HCT116 (cell line): ENCODE data around the gene NPFFR1. TPM values are rescaled to one million over a fixed set of nuclear protein-coding genes. Genes with fewer than 3 reads are reported as not detected.

ENCODE experiments used
- ATAC-seq: fragments of 200-7000 bp; cut with Tn5 transposase; 2 replicates; pipeline ENCODE4 v1.9.1; 2020; ENCODE audit warnings: mild to moderate bottlenecking, moderate library complexity
- BruUV-seq: library from RNA; stranded (reverse); fragments of 400-500 nt; replicated peaks from 2 replicates; lab custom pipeline; 2021; lab: Mats Ljungman, UMichigan
- CTCF ChIA-PET: fragments of 300-600 bp; sonication (Branson Sonifier 250); formaldehyde crosslinking; loops from one replicate; lab custom pipeline; 2021; ENCODE audit warnings: antibody characterized with exemption; lab: Charles Lee
- POLR2A ChIA-PET: fragments of 300-600, 350-600 bp; sonication (Branson Sonifier 250); formaldehyde crosslinking; loops from one replicate; lab custom pipeline; 2021; ENCODE audit warnings: antibody characterized with exemption; lab: Charles Lee
- RAD21 ChIA-PET, 2 experiments: fragments of 300-600 bp; sonication (Branson Sonifier 250); formaldehyde crosslinking; loops; one replicate each; lab custom pipeline; 2023; ENCODE audit warnings: low total read pairs in 2 of 2; ENCODE audit not compliant: uncharacterized antibody in 2 of 2, unreplicated experiment in 2 of 2, low non-redundant PET in 1 of 2; lab: Charles Lee
- DNase-seq: peaks from one replicate; pipeline ENCODE4 v3.0.0-alpha.2; 2010; ENCODE audit warnings: low read depth, low spot score
- H2AFZ ChIP-seq: fragments of 200-600 bp; shearing (Covaris generic), sonication (generic); 2 replicates; pipeline ENCODE4 v1.6.1; 2017; ENCODE audit warnings: low read depth, mixed run types, mixed read lengths, antibody characterized with exemption, low read length; ENCODE audit not compliant: poor library complexity, severe bottlenecking
- H3K27ac ChIP-seq: 2 replicates; pipeline ENCODE4 v1.5.1; 2012; ENCODE audit warnings: low read depth, low read length
- H3K27me3 ChIP-seq: fragments of 200-600 bp; sonication (generic); 2 replicates; pipeline ENCODE4 v1.6.1; 2016; ENCODE audit warnings: mixed run types, low read length, mixed read lengths; ENCODE audit not compliant: insufficient read depth
- H3K36me3 ChIP-seq, 2 experiments: fragments of 200-500 bp in 1 of 2; fragments of 200-600 bp in 1 of 2; sonication (Bioruptor generic) in 1 of 2; sonication (generic) in 1 of 2; 2 replicates each; pipeline versions ENCODE4 v1.5.1 to v1.6.1; 2014 to 2016; ENCODE audit warnings: low read length in 2 of 2, inconsistent platforms in 1 of 2, mixed read lengths in 1 of 2, mixed run types in 1 of 2; ENCODE audit not compliant: insufficient read depth in 2 of 2, control insufficient read depth in 1 of 2
- H3K4me1 ChIP-seq, 2 experiments: fragments of 200-600 bp in 1 of 2; sonication (generic) in 1 of 2; 2 replicates each; pipeline versions ENCODE4 v1.5.1 to v1.6.1; 2012 to 2017; ENCODE audit warnings: low read length in 2 of 2, inconsistent platforms in 1 of 2, mild to moderate bottlenecking in 1 of 2, mixed read lengths in 1 of 2, mixed run types in 1 of 2, moderate library complexity in 1 of 2; ENCODE audit not compliant: insufficient read depth in 2 of 2, control insufficient read depth in 1 of 2
- H3K4me2 ChIP-seq: fragments of 200-600 bp; sonication (generic); 2 replicates; pipeline ENCODE4 v1.6.1; 2017; ENCODE audit warnings: mixed run types, low read length, mixed read lengths
- H3K4me3 ChIP-seq, 2 experiments: fragments of 200-600 bp in 1 of 2; sonication (generic) in 1 of 2; replicated peaks in 1 of 2; 2 replicates each; pipeline ENCODE4 v1.5.1; 2011 to 2016; ENCODE audit warnings: low read length in 2 of 2, control low read depth in 1 of 2, low read depth in 1 of 2, mild to moderate bottlenecking in 1 of 2, mixed read lengths in 1 of 2, mixed run types in 1 of 2
- H3K79me2 ChIP-seq: fragments of 200-600 bp; sonication (generic); 2 replicates; pipeline ENCODE4 v1.6.1; 2017; ENCODE audit warnings: mild to moderate bottlenecking, mixed run types, low read length, moderate library complexity, mixed read lengths; ENCODE audit not compliant: insufficient read depth
- H3K9ac ChIP-seq: fragments of 200-600 bp; sonication (generic); 2 replicates; pipeline ENCODE4 v1.6.1; 2016; ENCODE audit warnings: low read length, mixed read lengths
- H3K9me2 ChIP-seq: fragments of 200-600 bp; sonication (generic), shearing (Covaris generic); 2 replicates; pipeline ENCODE4 v1.6.1; 2017; ENCODE audit warnings: mixed run types, mild to moderate bottlenecking, moderate library complexity; ENCODE audit not compliant: insufficient read depth
- H3K9me3 ChIP-seq, 2 experiments: fragments of 200-500 bp in 1 of 2; fragments of 200-600 bp in 1 of 2; sonication (Bioruptor generic) in 1 of 2; sonication (generic) in 1 of 2; 2 replicates each; pipeline ENCODE4 v1.6.1; 2014 to 2017; ENCODE audit warnings: low read length in 2 of 2, mixed read lengths in 2 of 2, inconsistent platforms in 1 of 2, low read depth in 1 of 2, mild to moderate bottlenecking in 1 of 2, mixed run types in 1 of 2, moderate library complexity in 1 of 2; ENCODE audit not compliant: control insufficient read depth in 1 of 2, insufficient read depth in 1 of 2
- H4K20me1 ChIP-seq: fragments of 200-600 bp; sonication (generic), shearing (Covaris generic); 2 replicates; pipeline ENCODE4 v1.6.1; 2017; ENCODE audit warnings: mixed run types, mild to moderate bottlenecking, moderate library complexity; ENCODE audit not compliant: insufficient read depth
- CEBPB ChIP-seq: IDR thresholded peaks from 2 replicates; pipeline ENCODE4 v1.6.1; 2012; ENCODE audit warnings: low read depth
- EGR1 ChIP-seq: IDR thresholded peaks from 2 replicates; pipeline ENCODE4 v1.6.1; 2012; ENCODE audit warnings: low read depth
- FOSL1 ChIP-seq: IDR thresholded peaks from 2 replicates; pipeline ENCODE4 v1.6.1; 2012; ENCODE audit warnings: low read depth
- JUND ChIP-seq: IDR thresholded peaks from 2 replicates; pipeline ENCODE4 v1.6.1; 2012
- POLR2A ChIP-seq: IDR thresholded peaks from 2 replicates; pipeline ENCODE4 v1.7.0; 2011; ENCODE audit warnings: borderline replicate concordance; ENCODE audit not compliant: insufficient read depth, insufficient read length; ENCODE audit errors: extremely low read depth
- POLR2AphosphoS5 ChIP-seq: IDR thresholded peaks from 2 replicates; pipeline ENCODE4 v1.6.1; 2011; ENCODE audit warnings: mild to moderate bottlenecking, low read depth, low read length, moderate library complexity
- RAD21 ChIP-seq: IDR thresholded peaks from 2 replicates; pipeline ENCODE4 v1.6.1; 2012; ENCODE audit warnings: low read depth, mild to moderate bottlenecking
- SIN3A ChIP-seq: IDR thresholded peaks from 2 replicates; pipeline ENCODE4 v1.6.1; 2012; ENCODE audit warnings: low read depth
- SP1 ChIP-seq: IDR thresholded peaks from 2 replicates; pipeline ENCODE4 v1.6.1; 2012; ENCODE audit warnings: low read depth
- ZFX ChIP-seq: fragments of 450-650 bp; IDR thresholded peaks from 2 replicates; pipeline ENCODE4 v1.6.1; 2017
- ZNF274 ChIP-seq: fragments of 200-500 bp; sonication (Bioruptor generic); IDR thresholded peaks from 2 replicates; pipeline ENCODE4 v1.6.1; 2014; ENCODE audit warnings: mild to moderate bottlenecking, low read depth, low read length, inconsistent platforms
- intact Hi-C: fragments of 100-400 bp; cut with micrococcal nuclease; formaldehyde crosslinking; loops from 2 replicates; pipeline ENCODE4 v1.10.0; 2022
- total RNA-seq: library from RNA; stranded (reverse); gene quantifications from one replicate; pipeline ENCODE4 v1.2.1, GENCODE V29; 2021; ENCODE audit not compliant: unreplicated experiment
- TF ChIP-seq, protein P1 (sequence below): IDR thresholded peaks from 2 replicates; pipeline ENCODE4 v1.6.1; 2011; ENCODE audit warnings: mild to moderate bottlenecking, low read length, moderate library complexity; ENCODE audit not compliant: insufficient replicate concordance; ENCODE audit errors: extremely low read depth
- TF ChIP-seq, protein P2 (sequence below): IDR thresholded peaks from 2 replicates; pipeline ENCODE4 v1.6.1; 2012; ENCODE audit warnings: low read depth
- TF ChIP-seq, protein P3 (sequence below), 3 experiments: fragments of 200-600 bp in 1 of 3; sonication (generic) in 1 of 3; IDR thresholded peaks in 2 of 3; conservative IDR thresholded peaks in 1 of 3; 2 replicates each; pipeline ENCODE4 v1.5.1; 2012 to 2017; ENCODE audit warnings: low read depth in 2 of 3, low read length in 2 of 3, antibody characterized with exemption in 1 of 3, borderline replicate concordance in 1 of 3, control low read depth in 1 of 3, mild to moderate bottlenecking in 1 of 3, mixed read lengths in 1 of 3, mixed run types in 1 of 3, moderate library complexity in 1 of 3; ENCODE audit not compliant: insufficient read depth in 1 of 3
- TF ChIP-seq, protein P4 (sequence below): IDR thresholded peaks from 2 replicates; pipeline ENCODE4 v1.6.1; 2012
- TF ChIP-seq, protein P5 (sequence below): IDR thresholded peaks from 2 replicates; pipeline ENCODE4 v1.6.1; 2012

Gene NPFFR1
- total RNA-seq, 1 experiment from 2014 or later = 0.02 TPM

DNA sequence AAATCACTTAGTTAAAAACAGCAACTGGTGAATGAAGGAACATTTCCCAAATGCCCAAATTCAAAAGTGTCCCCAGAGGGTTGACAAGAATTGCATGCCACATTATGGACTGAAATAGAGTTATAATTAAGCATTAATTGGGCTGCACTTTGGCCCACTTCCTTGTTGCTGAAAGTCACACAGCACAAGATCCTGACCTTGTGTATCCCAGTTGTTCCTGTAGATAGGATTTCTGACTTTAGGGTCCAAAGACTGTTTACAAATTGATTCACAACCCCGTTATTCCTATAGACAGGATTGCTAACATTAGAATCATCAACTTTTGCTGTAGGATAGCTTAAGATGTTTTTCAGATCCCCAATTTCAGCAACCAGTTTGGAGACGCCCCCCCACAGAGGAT is 31.5 kb upstream of the NPFFR1 start (continued):
- TF ChIP-seq, protein P1, sequence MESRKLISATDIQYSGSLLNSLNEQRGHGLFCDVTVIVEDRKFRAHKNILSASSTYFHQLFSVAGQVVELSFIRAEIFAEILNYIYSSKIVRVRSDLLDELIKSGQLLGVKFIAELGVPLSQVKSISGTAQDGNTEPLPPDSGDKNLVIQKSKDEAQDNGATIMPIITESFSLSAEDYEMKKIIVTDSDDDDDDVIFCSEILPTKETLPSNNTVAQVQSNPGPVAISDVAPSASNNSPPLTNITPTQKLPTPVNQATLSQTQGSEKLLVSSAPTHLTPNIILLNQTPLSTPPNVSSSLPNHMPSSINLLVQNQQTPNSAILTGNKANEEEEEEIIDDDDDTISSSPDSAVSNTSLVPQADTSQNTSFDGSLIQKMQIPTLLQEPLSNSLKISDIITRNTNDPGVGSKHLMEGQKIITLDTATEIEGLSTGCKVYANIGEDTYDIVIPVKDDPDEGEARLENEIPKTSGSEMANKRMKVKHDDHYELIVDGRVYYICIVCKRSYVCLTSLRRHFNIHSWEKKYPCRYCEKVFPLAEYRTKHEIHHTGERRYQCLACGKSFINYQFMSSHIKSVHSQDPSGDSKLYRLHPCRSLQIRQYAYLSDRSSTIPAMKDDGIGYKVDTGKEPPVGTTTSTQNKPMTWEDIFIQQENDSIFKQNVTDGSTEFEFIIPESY = no peak
- no peak for TF ChIP-seq ZFX
- TF ChIP-seq SP1 = no peak
- no peak for TF ChIP-seq EGR1

DNA sequence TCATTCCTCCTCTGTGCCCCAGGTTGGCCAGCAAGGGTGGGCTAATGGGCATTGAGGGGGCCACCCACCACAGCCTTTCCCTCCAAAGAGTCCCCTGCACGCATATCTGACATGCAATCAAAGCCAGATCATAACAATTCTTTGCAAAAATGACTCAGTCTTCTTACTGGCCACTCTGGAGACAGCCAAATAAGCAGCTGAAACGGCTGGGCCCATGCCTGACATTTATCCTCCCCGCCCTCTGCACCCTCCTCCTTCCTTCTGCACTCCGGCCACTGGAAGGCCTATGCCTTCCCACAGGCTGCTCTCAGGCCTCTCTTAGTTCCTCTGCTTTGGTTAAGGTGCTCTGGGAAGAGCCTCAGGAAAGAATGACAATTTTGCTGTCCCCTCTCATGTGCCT is 29.2 kb upstream of the NPFFR1 start:
- ChIA-PET CTCF (no interaction called here), POLR2A (no interaction called here), RAD21 (no interaction called here)
- H3K4me2 ChIP-seq = no peak overlapping the region
- no peak overlapping the region for H3K9ac ChIP-seq
- no peaks in the 10 kb centered on the region for H4K20me1 ChIP-seq
- H3K79me2 ChIP-seq = no peaks in the 10 kb centered on the region
- intact Hi-C loops = no loop called here
- no peaks in the 10 kb centered on the region for H3K9me2 ChIP-seq
- no peak overlapping the region for H3K4me3 ChIP-seq
- H3K4me1 ChIP-seq = no peaks in the 10 kb centered on the region
- H2AFZ ChIP-seq = no peak overlapping the region
- ATAC-seq (no peak), DNase-seq (no peak)
- no peaks in the 10 kb centered on the region for H3K36me3 ChIP-seq
- no peak overlapping the region for H3K27ac ChIP-seq
- no peaks in the 10 kb centered on the region for H3K27me3 ChIP-seq
- H3K9me3 ChIP-seq = no peaks in the 10 kb centered on the region
- no TSS peak for BruUV-seq
- TF ChIP-seq POLR2A (no peak), EGR1 (no peak), SIN3A (no peak), RAD21 (no peak), ZNF274 (no peak), FOSL1 (no peak), CEBPB (no peak), JUND (no peak), POLR2AphosphoS5 (no peak), SP1 (no peak), ZFX (no peak)
- TF ChIP-seq, protein P2, sequence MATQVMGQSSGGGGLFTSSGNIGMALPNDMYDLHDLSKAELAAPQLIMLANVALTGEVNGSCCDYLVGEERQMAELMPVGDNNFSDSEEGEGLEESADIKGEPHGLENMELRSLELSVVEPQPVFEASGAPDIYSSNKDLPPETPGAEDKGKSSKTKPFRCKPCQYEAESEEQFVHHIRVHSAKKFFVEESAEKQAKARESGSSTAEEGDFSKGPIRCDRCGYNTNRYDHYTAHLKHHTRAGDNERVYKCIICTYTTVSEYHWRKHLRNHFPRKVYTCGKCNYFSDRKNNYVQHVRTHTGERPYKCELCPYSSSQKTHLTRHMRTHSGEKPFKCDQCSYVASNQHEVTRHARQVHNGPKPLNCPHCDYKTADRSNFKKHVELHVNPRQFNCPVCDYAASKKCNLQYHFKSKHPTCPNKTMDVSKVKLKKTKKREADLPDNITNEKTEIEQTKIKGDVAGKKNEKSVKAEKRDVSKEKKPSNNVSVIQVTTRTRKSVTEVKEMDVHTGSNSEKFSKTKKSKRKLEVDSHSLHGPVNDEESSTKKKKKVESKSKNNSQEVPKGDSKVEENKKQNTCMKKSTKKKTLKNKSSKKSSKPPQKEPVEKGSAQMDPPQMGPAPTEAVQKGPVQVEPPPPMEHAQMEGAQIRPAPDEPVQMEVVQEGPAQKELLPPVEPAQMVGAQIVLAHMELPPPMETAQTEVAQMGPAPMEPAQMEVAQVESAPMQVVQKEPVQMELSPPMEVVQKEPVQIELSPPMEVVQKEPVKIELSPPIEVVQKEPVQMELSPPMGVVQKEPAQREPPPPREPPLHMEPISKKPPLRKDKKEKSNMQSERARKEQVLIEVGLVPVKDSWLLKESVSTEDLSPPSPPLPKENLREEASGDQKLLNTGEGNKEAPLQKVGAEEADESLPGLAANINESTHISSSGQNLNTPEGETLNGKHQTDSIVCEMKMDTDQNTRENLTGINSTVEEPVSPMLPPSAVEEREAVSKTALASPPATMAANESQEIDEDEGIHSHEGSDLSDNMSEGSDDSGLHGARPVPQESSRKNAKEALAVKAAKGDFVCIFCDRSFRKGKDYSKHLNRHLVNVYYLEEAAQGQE = no peak
- TF ChIP-seq, protein P3, sequence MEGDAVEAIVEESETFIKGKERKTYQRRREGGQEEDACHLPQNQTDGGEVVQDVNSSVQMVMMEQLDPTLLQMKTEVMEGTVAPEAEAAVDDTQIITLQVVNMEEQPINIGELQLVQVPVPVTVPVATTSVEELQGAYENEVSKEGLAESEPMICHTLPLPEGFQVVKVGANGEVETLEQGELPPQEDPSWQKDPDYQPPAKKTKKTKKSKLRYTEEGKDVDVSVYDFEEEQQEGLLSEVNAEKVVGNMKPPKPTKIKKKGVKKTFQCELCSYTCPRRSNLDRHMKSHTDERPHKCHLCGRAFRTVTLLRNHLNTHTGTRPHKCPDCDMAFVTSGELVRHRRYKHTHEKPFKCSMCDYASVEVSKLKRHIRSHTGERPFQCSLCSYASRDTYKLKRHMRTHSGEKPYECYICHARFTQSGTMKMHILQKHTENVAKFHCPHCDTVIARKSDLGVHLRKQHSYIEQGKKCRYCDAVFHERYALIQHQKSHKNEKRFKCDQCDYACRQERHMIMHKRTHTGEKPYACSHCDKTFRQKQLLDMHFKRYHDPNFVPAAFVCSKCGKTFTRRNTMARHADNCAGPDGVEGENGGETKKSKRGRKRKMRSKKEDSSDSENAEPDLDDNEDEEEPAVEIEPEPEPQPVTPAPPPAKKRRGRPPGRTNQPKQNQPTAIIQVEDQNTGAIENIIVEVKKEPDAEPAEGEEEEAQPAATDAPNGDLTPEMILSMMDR (IDR thresholded peaks at IDR 0.05 in 2 of 3, conservative IDR thresholded peaks at IDR 0.05 in 1 of 3; ENCODE audit: borderline replicate concordance in 1 of 3, insufficient read depth in 1 of 3, low read depth in 2 of 3, low read length in 2 of 3) = no peak
- TF ChIP-seq, protein P1 = no peak
- TF ChIP-seq, protein P4, sequence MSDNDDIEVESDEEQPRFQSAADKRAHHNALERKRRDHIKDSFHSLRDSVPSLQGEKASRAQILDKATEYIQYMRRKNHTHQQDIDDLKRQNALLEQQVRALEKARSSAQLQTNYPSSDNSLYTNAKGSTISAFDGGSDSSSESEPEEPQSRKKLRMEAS = no peak
- TF ChIP-seq, protein P5, sequence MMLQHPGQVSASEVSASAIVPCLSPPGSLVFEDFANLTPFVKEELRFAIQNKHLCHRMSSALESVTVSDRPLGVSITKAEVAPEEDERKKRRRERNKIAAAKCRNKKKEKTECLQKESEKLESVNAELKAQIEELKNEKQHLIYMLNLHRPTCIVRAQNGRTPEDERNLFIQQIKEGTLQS = no peak
